ENCODE data around the gene GSTO2. TPM values are rescaled to one million over a fixed set of nuclear protein-coding genes. Genes with fewer than 3 reads are reported as not detected.

GSTO2 gene
- total RNA-seq, 6 experiments from 2014 or later = 2.5 to 15.0 (median 12.3) TPM

- peaks cover 31% of the 10 kb centered on the region for H3K36me3 Mint-ChIP-seq (ENCODE audit: low read depth)
- TF ChIP-seq CTCF (IDR thresholded peaks at IDR 0.05) = no peak
These were observed 61.5 kb downstream of the GSTO2 start for GRCh38 chr10:104330168-104331110.

GRCh38 chr10:104331208-104331838 is 62.3 kb downstream of the GSTO2 start:
- H3K27ac Mint-ChIP-seq = peak overlapping the region; percentile 98
- TF ChIP-seq CTCF (IDR thresholded peaks at IDR 0.05) = no peak
- H3K27me3 Mint-ChIP-seq (ENCODE audit: insufficient read depth) = peaks cover 24% of the 10 kb centered on the region
- H3K36me3 Mint-ChIP-seq (ENCODE audit: low read depth) = peaks cover 28% of the 10 kb centered on the region
- H3K9me3 Mint-ChIP-seq = no peaks in the 10 kb centered on the region
- H3K4me3 Mint-ChIP-seq = peak overlapping the region; percentile 86
- DNase-seq = peak; percentile 67
- H3K4me1 Mint-ChIP-seq (ENCODE audit: low read depth) = peaks cover 100% of the 10 kb centered on the region

More at GRCh38 chr10:104330168-104331110, 61.5 kb downstream of the GSTO2 start:
- H3K27me3 Mint-ChIP-seq (ENCODE audit: insufficient read depth) = peaks cover 28% of the 10 kb centered on the region
- peak overlapping the region; percentile 98 for H3K27ac Mint-ChIP-seq
- peak; percentile 84 for DNase-seq
- H3K9me3 Mint-ChIP-seq = no peaks in the 10 kb centered on the region
- peaks cover 99% of the 10 kb centered on the region for H3K4me1 Mint-ChIP-seq (ENCODE audit: low read depth)
- peak overlapping the region; percentile 86 for H3K4me3 Mint-ChIP-seq

- peak overlapping the region; percentile 86 for H3K4me3 Mint-ChIP-seq
- peaks cover 34% of the 10 kb centered on the region for H3K36me3 Mint-ChIP-seq (ENCODE audit: low read depth)
- DNase-seq = no peak
- H3K27ac Mint-ChIP-seq = peak overlapping the region; percentile 98
- peaks cover 15% of the 10 kb centered on the region for H3K27me3 Mint-ChIP-seq (ENCODE audit: insufficient read depth)
- TF ChIP-seq CTCF (IDR thresholded peaks at IDR 0.05) = no peak
- H3K4me1 Mint-ChIP-seq (ENCODE audit: low read depth) = peaks cover 88% of the 10 kb centered on the region
- H3K9me3 Mint-ChIP-seq = no peaks in the 10 kb centered on the region
These were observed 63.5 kb downstream of the GSTO2 start for GRCh38 chr10:104332243-104333031.

GRCh38 chr10:104333032-104333727 is 64.2 kb downstream of the GSTO2 start:
- H3K4me1 Mint-ChIP-seq (ENCODE audit: low read depth) = peaks cover 81% of the 10 kb centered on the region
- H3K9me3 Mint-ChIP-seq = no peaks in the 10 kb centered on the region
- H3K27me3 Mint-ChIP-seq (ENCODE audit: insufficient read depth) = peaks cover 11% of the 10 kb centered on the region
- H3K27ac Mint-ChIP-seq = peak overlapping the region; percentile 98
- H3K4me3 Mint-ChIP-seq = peak overlapping the region; percentile 86
- TF ChIP-seq CTCF (IDR thresholded peaks at IDR 0.05) = no peak
- no peak for DNase-seq
- peaks cover 34% of the 10 kb centered on the region for H3K36me3 Mint-ChIP-seq (ENCODE audit: low read depth)
